ENCODE results near the gene MTMR10. TPM values are rescaled to one million over a fixed set of nuclear protein-coding genes. Genes with fewer than 3 reads are reported as not detected.

Gene MTMR10
- total RNA-seq, 1 donor from 2014 or later, result 14.8 TPM

DNA sequence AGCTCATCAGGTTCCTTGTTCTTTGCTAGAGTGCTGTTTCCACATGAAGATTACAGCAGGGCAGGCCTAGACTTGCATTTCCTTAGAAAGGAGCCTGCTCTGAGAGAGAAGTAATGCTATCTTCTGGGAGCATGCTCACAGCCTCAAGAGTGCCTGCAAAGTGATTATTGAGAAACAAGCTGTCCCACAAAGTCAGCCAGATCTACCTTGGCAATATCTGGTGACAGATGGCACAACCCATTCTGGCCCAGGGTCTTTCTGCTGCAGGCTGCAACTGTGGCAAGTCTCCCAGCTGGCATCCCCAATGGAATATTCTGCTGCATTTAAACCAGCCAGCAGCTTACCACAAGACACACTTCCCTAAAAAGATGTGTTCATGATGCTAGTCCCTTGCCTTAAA, 29.3 kb downstream of the MTMR10 start:
- no peak overlapping the region for H3K4me3 Mint-ChIP-seq (ENCODE audit: unreplicated experiment)
- no peak overlapping the region for H3K27ac ChIP-seq (ENCODE audit: low read depth, low read length)
- no peaks in the 10 kb centered on the region for H4K20me1 ChIP-seq (ENCODE audit: insufficient read depth, low read length)
- peaks cover 24% of the 10 kb centered on the region for H3K36me3 ChIP-seq (ENCODE audit: insufficient read depth, low read length)
- no peaks in the 10 kb centered on the region for H3K9me3 Mint-ChIP-seq (ENCODE audit: unreplicated experiment)
- H3K4me1 Mint-ChIP-seq (ENCODE audit: low read depth, unreplicated experiment), result no peaks in the 10 kb centered on the region
- H3K4me2 ChIP-seq (ENCODE audit: low read length), result no peak overlapping the region
- DNase-seq (ENCODE audit: low read depth) (no peak), FAIRE-seq (no peak)
- H3K9me3 ChIP-seq (ENCODE audit: insufficient read depth, low read depth, low read length), result no peaks in the 10 kb centered on the region
- TF ChIP-seq EZH2 (IDR thresholded peaks at IDR 0.05; ENCODE audit: insufficient read depth, low read length), result no peak
- TF ChIP-seq, protein P1, sequence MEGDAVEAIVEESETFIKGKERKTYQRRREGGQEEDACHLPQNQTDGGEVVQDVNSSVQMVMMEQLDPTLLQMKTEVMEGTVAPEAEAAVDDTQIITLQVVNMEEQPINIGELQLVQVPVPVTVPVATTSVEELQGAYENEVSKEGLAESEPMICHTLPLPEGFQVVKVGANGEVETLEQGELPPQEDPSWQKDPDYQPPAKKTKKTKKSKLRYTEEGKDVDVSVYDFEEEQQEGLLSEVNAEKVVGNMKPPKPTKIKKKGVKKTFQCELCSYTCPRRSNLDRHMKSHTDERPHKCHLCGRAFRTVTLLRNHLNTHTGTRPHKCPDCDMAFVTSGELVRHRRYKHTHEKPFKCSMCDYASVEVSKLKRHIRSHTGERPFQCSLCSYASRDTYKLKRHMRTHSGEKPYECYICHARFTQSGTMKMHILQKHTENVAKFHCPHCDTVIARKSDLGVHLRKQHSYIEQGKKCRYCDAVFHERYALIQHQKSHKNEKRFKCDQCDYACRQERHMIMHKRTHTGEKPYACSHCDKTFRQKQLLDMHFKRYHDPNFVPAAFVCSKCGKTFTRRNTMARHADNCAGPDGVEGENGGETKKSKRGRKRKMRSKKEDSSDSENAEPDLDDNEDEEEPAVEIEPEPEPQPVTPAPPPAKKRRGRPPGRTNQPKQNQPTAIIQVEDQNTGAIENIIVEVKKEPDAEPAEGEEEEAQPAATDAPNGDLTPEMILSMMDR (IDR thresholded peaks at IDR 0.05; ENCODE audit: insufficient read depth, low read depth, low read length), result no peak
- H3K27ac Mint-ChIP-seq (ENCODE audit: unreplicated experiment), result no peak overlapping the region
- H3K36me3 Mint-ChIP-seq (ENCODE audit: low read depth, unreplicated experiment), result peaks cover 8% of the 10 kb centered on the region
- no peaks in the 10 kb centered on the region for H3K79me2 ChIP-seq (ENCODE audit: insufficient read depth, low read length)
- H3K27me3 Mint-ChIP-seq (ENCODE audit: low read depth, unreplicated experiment), result no peaks in the 10 kb centered on the region
- H2AFZ ChIP-seq (ENCODE audit: low read depth, low read length), result no peak overlapping the region
- H3K27me3 ChIP-seq (ENCODE audit: insufficient read depth, low read length), result no peaks in the 10 kb centered on the region
- H3K4me1 ChIP-seq (ENCODE audit: insufficient read depth, low read length), result peaks cover under 1% of the 10 kb centered on the region
- no peak overlapping the region for H3K4me3 ChIP-seq (ENCODE audit: insufficient read depth, low read depth, low read length)
- H3K9ac ChIP-seq (ENCODE audit: low read length), result no peak overlapping the region

DNA sequence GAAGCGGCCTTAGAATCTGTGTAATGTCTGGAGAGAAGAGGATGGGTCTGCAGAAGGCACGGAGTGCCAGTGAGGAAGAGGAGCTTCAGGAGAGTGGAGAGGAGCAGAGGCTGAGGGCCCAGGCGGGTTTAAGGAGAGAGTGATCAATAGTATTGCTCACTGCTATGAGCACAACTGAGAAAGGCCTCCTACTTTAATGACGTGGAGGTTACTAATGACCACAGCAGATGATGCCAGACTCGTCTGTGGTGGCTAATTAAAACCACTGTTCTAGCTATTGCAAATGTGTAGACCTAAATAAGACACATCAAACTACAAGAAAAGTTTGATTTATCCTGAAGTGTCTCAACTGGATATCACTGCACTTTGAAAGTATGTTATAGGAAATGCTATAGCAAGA, 33.2 kb downstream of the MTMR10 start:
- peak overlapping the region; percentile 60 for H3K4me3 Mint-ChIP-seq (ENCODE audit: unreplicated experiment)
- no peaks in the 10 kb centered on the region for H3K27me3 Mint-ChIP-seq (ENCODE audit: low read depth, unreplicated experiment)
- Histone ChIP-seq H3K9me3 (ENCODE audit: insufficient read depth, low read depth, low read length) (no peaks in the 10 kb centered on the region), H3K4me1 (ENCODE audit: insufficient read depth, low read length) (peaks cover 23% of the 10 kb centered on the region), H3K79me2 (ENCODE audit: insufficient read depth, low read length) (no peaks in the 10 kb centered on the region), H3K27ac (ENCODE audit: low read depth, low read length) (no peak overlapping the region), H2AFZ (ENCODE audit: low read depth, low read length) (no peak overlapping the region), H3K36me3 (ENCODE audit: insufficient read depth, low read length) (peaks cover 17% of the 10 kb centered on the region), H3K27me3 (ENCODE audit: insufficient read depth, low read length) (no peaks in the 10 kb centered on the region), H3K4me3 (ENCODE audit: insufficient read depth, low read depth, low read length) (no peak overlapping the region), H3K9ac (ENCODE audit: low read length) (no peak overlapping the region), H3K4me2 (ENCODE audit: low read length) (no peak overlapping the region), H4K20me1 (ENCODE audit: insufficient read depth, low read length) (no peaks in the 10 kb centered on the region)
- no peak for DNase-seq (ENCODE audit: low read depth)
- H3K27ac Mint-ChIP-seq (ENCODE audit: unreplicated experiment), result no peak overlapping the region
- no peak for FAIRE-seq
- H3K9me3 Mint-ChIP-seq (ENCODE audit: unreplicated experiment), result no peaks in the 10 kb centered on the region
- H3K36me3 Mint-ChIP-seq (ENCODE audit: low read depth, unreplicated experiment), result peaks cover 19% of the 10 kb centered on the region
- TF ChIP-seq, protein P1 (IDR thresholded peaks at IDR 0.05; ENCODE audit: insufficient read depth, low read depth, low read length), result no peak
- TF ChIP-seq EZH2 (IDR thresholded peaks at IDR 0.05; ENCODE audit: insufficient read depth, low read length), result no peak
- peaks cover 19% of the 10 kb centered on the region for H3K4me1 Mint-ChIP-seq (ENCODE audit: low read depth, unreplicated experiment)

DNA sequence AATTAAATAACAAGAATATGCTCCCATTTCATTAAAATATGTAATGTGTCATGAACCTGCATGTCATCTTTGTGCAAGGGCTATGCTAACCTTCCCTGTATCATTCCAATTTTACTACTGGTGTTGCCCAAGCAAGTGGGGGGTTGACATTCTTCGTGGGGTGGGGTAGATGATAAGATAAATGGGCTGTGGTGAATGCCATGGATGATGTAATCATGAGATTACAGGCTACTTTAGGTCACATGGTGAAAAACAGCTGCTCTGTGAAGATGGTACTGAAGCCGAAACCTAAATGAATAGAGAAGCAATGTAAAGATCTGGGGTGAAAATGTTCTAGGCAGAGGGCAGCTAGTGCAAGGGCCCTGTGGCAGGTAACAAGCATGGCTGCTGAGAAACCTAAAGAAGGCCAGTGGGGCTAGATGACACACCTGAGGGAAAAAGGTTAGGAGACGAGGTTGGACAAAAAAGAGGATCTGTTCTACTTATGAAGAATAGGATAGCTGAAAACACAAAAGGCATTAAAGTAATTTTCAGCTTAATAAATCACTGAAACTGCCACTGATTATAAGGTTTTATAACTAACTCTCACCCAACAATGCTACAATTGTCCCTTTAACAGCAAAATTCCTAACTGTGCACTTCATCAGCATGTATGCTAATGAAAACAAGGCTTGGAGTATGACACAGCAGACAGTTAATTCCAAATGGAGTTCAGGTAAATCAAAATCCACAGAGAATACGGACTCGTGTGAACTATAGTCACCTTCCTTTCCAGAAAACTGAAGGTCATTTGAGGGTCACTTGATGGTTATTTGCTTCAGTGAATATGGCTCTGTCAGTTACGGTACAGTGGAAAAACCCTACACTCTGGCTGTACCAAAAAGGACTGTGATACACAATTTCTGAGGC, 35.0 kb downstream of the MTMR10 start:
- Histone ChIP-seq H4K20me1 (ENCODE audit: insufficient read depth, low read length) (no peaks in the 10 kb centered on the region), H3K27ac (ENCODE audit: low read depth, low read length) (peak overlapping the region; percentile 64), H3K36me3 (ENCODE audit: insufficient read depth, low read length) (peaks cover 31% of the 10 kb centered on the region), H3K79me2 (ENCODE audit: insufficient read depth, low read length) (no peaks in the 10 kb centered on the region), H3K9ac (ENCODE audit: low read length) (peak overlapping the region; percentile 27), H3K4me1 (ENCODE audit: insufficient read depth, low read length) (peaks cover 23% of the 10 kb centered on the region), H3K4me3 (ENCODE audit: insufficient read depth, low read depth, low read length) (no peak overlapping the region), H3K4me2 (ENCODE audit: low read length) (peak overlapping the region; percentile 41), H2AFZ (ENCODE audit: low read depth, low read length) (no peak overlapping the region), H3K9me3 (ENCODE audit: insufficient read depth, low read depth, low read length) (no peaks in the 10 kb centered on the region), H3K27me3 (ENCODE audit: insufficient read depth, low read length) (no peaks in the 10 kb centered on the region)
- FAIRE-seq (no peak), DNase-seq (ENCODE audit: low read depth) (peak; percentile 46)
- H3K27me3 Mint-ChIP-seq (ENCODE audit: low read depth, unreplicated experiment), result no peaks in the 10 kb centered on the region
- H3K27ac Mint-ChIP-seq (ENCODE audit: unreplicated experiment), result peak overlapping the region; percentile 43
- no peaks in the 10 kb centered on the region for H3K9me3 Mint-ChIP-seq (ENCODE audit: unreplicated experiment)
- no peak for TF ChIP-seq EZH2 (IDR thresholded peaks at IDR 0.05; ENCODE audit: insufficient read depth, low read length)
- TF ChIP-seq, protein P1 (IDR thresholded peaks at IDR 0.05; ENCODE audit: insufficient read depth, low read depth, low read length), result no peak
- no peak overlapping the region for H3K4me3 Mint-ChIP-seq (ENCODE audit: unreplicated experiment)
- peaks cover 20% of the 10 kb centered on the region for H3K4me1 Mint-ChIP-seq (ENCODE audit: low read depth, unreplicated experiment)
- H3K36me3 Mint-ChIP-seq (ENCODE audit: low read depth, unreplicated experiment), result peaks cover 24% of the 10 kb centered on the region

Data from astrocyte (in vitro differentiated cells and primary cell).